Esophagus mucosa (tissue), 1 donor: Measurements from ENCODE around the gene SYT9. TPM values are rescaled to one million over a fixed set of nuclear protein-coding genes. Genes with fewer than 3 reads are reported as not detected.

Experiments
- ATAC-seq: fragments of 200-7000 bp; cut with Tn5 transposase; one replicate; pipeline ENCODE4 v1.9.1; 2020
- total RNA-seq: library from RNA; stranded (reverse); gene quantifications from one replicate; pipeline ENCODE4 v1.2.4, GENCODE V29; 2023
- donor health status: DM: yes; HTN: yes; CAD: no.

SYT9 gene
- total RNA-seq, 1 donor from 2014 or later, result not detected

DNA sequence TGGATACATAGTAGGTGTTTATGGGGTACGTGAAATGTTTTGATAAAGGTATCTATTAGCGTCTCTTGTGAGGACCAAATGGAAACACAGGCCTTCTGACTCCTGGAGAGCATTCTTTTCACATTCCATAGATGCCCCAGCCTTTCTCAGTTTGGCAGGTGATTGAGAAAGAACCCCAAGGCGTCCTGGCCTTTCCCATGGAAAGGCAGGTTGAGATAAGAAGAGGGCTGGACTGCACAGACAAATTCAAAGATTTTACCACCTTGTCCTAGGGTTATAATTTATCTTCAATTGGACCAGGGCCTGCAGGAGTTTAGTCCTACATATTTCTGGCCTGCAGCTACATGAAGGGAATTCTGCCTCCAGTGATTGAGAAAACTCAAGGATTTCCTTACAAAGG is 232.9 kb downstream of the SYT9 start:
- no peak for ATAC-seq

DNA sequence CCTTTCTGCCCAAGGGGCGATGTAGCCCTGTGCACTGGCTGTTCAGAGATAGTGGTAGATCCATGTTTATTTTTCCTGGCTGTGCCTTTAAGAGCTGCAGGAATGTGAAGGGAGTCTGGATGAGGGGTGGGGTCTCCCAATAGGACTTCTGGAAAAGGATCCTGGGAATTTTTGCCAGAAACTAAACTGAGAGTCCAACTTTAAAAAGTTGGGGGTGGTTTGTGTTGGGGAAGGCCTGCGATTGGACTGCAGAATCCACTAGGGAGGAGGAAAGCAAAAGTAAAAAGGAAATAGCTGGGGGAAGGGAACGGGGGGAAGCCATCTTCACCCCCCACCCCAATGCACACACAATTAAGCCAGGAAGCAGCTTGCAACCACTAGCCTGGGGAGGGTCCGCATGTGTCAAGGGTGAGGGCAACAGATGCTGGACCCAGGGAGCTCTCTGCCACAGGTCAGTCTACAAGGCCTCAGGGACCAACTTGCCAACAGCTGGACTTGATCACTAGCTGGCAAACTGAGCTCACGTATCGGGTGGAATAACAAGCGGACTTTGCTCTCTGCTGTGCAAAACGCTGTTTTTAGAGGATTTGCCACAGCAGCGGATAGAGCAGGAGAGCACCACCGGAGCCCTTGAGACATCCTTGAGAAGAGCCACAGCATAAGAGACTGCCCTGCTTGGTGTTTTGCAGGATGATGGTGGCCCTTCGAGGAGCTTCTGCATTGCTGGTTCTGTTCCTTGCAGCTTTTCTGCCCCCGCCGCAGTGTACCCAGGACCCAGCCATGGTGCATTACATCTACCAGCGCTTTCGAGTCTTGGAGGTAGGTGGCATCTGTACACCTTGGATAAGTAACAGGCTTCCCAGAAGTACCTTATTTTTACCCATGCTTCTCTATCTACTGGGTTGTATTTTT is 233.7 kb downstream of the SYT9 start, which contains the start of gene OLFML1:
TSS of gene OLFML1 (plus strand) at position 321 of the 912 bp plus-strand sequence. CDS start at position 691, 370 bp downstream.
- no peak for ATAC-seq

DNA sequence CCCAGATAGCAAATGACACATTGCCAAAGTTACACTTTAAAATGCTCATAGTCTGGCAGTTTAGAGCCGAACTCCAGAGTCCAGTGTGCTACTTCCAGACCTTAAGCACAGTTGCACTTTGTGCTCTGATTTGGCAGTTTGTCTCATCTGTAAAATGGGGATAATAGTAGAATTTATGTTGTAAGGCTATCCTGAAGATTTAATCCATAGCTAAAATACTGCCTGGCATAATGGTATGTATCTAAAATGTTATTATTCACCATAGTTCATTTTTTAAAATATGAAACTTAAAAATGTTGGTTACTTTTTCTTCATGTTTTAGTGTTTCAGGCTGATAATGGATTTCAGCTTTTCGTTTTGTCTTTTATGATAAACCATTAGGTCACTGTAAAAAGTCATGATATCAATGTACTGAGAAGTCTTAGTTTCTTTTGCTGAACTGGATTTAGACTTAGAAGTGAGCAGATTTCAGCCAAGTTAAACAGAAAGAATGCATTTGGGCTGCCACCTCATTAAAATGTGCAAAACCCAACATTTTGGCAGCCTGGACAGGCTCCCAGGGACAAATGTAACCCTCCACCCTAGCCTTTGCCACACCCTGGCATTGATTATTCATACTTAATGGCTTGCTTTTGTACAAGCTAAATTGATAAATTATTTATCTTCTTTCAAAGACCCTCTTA is 234.5 kb downstream of the SYT9 start:
- ATAC-seq, result no peak

DNA sequence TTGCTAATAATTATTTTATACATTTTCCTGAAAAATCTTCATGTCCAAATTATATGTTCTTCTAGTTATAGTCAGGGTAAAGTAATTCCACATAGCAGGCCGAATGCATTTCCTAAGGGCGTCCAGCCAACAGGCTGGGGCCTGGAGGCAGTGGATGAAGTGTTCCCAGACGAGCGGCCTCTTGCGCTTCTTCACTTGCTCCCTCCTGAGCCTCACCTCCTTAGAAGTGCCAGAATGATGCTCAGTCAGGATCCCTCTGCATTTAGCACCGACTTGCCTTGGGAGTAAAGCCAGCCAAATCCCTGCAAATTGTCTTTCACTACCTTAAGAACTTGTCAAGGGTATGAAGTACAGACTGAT is 235.1 kb downstream of the SYT9 start:
- no peak for ATAC-seq

DNA sequence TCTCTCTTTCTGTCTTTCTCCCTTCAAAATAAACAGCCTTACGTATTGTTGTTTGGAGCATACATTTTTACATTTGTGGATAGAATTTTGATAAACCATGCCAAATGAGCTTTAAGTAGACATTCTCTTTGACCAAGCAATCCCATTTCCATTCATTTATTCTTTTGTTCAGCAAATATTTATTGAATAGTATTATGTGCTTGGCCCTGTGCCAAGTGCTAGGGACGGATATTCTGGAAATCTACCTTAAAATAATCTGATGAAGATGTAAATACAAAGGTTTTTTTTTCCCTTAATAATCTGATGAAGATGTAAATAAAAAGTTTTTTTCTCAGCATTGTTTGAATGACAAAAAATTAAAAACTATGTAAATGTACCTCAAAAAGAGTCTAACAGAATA is 235.7 kb downstream of the SYT9 start:
- ATAC-seq, result no peak

DNA sequence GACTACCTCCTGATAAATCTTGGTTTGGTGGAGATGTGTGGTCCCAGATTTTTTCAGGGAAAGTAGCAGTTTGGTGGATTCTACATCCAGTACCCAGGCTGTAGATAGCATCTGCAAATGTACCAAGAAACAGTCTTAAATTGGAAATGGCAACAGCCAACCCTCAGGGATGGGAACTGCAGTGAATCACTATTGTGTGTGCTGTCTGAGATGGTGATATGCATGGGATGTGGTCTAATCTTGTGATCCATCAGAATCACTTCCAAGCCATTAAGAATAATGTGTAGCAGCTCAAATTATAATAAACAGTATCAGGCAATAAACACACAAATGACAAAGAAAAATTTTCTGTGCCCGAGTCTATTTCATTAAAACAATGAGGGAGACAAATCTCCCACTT is 237.0 kb downstream of the SYT9 start:
- no peak for ATAC-seq

DNA sequence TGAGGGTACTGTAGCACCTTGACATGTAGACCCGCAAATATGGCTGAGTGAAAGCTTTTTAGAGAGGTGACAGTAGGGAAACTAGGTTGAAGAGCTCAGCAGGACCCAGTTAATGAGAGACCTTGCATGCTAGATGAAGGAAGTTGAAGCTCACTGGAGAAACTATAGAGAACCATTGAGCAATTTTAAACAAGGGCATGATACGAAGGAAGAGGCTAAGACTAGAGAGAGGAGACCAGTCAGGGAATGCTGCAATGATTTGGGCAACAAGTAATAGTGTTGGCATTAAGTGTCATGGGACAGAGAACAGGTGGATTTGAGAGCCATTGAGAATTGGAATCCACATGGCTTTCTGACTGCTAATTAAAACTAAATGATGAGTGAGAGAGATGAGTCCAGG is 237.7 kb downstream of the SYT9 start:
- no peak for ATAC-seq

DNA sequence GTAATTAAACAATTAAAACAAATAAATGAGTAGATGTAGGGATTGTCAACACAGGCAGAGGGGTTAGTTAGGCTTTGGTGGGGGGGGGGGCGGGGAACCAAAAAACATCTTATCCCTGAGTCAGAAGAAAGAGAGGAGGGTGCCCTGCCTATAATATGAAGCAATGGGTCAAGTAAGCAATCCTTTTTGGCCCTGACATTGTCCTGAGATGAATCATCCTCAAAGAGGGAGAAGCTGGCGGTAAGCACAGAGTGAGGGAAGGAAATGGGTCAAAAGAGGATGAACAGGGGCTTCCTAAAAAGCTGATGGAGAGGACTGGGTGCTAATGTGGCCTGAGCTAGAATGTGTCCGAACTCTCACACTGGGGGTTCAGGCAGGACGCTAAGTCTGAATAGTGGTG is 238.3 kb downstream of the SYT9 start:
- no peak for ATAC-seq

DNA sequence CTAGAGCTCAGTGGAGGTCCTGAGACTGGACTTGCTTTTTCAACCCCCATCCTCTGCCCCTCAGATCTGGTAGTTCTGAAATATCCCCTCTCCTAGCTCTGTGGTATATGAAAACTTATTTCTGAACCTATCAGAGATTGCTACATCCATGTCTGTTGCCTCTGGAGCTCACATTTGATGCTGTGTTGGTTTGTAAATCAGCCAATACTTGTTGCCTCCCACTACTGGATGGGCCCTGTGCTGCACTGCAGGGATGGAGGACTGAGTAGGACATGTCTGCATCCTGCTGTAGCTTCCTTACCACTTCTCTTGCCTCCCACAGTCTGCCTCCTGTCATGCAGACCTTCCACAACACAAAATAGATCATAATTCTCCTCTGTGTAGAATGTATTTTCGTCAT is 238.8 kb downstream of the SYT9 start:
- ATAC-seq, result no peak

DNA sequence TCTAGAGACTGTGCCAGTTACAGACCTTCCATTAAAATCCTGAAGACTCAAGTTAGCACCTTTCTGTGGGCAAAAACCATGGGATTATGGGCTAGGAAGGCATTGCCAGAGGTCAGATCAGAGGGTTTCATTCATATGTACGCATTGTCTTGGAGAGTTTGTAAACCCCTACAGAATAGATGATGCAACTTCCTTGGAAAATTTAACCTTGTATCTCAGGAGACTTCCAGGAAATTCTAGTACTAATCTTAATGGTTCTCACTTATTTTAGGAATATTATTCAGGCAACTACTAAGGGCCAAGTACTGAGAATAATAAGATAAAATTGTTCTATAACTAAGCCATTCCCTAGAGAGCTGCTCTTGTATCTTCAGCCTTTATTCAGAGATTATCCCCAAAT is 240.5 kb downstream of the SYT9 start:
- no peak for ATAC-seq

DNA sequence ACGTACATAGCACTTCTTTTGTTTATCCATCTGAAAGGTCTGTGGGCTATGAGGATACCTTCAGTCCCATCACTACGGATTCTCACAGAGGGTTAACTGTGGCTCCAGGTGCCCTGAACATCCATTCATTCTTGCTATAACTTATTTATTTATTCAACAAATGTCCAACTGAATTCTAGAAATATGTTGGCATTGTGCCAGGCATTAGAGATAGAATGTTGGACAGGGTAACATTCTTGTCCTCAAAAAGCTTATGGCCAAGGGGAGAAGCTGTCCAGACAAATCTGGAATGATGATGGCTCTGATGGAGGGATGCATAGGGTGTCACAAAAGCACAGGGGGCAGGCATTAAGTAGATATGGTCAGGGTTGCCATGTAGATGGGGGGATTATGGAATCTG is 242.0 kb downstream of the SYT9 start:
- no peak for ATAC-seq

DNA sequence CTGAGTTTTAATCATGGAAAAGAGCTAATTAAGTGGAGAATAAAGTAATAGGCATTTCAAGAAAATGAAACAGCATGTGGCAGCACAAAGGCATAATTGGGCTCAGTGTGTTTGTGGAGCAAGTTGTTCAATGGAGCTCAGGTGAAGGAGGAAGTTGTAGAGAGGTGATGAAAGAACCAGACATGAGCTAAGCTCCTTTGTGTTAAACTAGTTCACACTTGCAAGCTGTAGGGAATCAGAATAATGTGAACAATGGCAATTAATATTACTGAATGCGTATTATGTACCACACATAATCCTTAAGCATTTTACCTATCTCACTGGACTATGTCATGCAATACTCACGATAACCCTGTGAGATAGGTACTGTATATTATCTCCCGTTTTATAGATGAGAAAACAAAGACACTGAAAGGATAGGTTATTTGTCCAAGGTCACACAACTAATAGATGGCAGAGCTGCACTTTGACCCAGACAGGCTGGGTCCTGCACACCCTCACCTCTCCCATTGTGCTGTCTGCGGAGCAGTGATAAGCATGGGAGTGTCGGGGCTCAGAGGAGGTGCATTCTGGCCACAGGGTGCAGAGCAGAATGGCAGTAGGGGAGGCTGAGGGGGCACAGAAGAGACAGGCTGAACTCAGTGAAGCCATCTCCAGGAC is 242.5 kb downstream of the SYT9 start:
- peak; percentile 94 for ATAC-seq

DNA sequence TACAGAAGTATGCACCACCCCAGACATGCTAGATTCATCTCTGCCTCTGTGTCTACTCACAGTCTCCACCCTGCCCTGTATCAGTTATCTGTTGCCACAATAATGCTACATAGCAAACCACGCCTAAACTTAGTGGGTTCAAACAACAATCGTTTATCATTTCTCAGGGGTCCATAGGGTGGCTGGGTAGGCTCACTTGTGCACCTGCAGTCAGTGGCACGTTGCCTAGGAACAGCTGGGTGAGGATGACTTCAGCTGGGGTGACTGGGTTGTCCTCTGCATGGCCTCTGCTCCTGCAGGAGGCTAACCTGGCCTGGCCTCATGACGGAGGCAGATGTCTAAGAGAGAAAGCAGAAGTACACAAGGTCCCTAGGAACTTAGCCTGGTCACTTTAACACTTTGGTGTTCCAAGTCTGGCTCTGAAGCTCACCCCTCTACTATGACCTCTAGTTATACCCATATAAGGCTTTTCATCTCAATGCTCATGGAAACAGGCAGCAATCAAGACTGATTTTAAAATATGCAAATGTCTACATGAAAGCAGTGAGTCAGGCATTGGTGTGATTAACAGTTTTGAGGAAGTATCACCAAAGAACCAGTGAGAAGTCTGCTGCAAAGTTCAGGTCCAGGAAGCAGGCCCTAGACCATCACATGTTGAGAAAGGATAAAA is 244.3 kb downstream of the SYT9 start:
- peak; percentile 53 for ATAC-seq

DNA sequence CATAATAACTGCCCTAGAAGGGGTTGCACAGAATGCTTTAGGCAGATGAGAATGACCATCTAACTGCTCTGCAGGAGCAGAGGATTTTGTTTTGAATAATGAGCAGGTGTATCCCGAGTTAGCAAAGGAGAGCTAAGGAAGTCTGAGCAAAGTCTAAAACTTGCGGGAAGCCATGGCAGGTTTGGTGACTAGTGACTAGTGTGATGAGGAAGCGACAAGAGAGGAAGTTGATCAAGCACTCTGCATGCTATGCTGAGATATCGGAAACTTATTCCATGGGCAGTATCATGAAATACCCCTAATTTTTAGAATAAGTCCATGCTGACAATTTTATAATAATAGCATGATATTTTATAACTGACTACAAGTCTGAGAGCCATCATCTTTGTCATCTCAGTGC is 246.5 kb downstream of the SYT9 start:
- ATAC-seq, result no peak

DNA sequence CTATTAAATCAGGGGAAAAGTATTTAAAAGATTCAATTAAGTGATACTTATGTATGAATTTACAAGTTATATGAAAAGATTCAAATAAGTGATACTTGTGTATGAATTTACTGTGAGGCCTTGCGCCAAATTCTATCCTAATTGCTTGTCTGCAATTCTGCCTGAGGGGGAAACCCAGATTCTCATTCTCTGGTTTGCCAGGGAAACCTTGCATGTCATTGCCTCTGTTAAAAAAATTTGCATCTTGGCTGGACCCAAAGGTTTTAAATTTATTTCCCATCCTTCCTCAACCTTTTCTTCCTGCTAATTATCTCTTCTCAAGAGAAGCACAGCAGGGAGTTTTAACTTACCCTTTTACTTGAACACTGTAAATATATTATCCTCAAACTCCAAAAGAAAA is 247.4 kb downstream of the SYT9 start:
- no peak for ATAC-seq

DNA sequence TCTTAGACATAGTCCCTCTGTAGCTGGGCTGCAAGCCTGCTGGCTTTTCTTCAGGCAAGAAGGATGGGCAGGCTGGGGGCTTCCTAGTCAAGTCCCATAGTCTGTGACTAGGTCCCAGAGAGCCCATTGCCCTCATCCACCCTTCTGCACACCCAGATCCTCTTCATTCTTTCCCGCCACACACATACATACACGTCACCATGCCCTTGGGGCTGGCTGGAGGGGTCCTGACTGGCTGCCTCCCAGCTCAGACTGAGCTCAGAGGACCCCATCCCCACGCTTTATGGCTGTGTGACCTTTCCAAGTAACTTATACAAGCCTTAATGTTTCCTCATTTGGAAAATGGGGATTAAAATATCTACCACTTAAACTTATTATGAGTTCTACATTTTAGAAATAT is 248.5 kb downstream of the SYT9 start:
- no peak for ATAC-seq

DNA sequence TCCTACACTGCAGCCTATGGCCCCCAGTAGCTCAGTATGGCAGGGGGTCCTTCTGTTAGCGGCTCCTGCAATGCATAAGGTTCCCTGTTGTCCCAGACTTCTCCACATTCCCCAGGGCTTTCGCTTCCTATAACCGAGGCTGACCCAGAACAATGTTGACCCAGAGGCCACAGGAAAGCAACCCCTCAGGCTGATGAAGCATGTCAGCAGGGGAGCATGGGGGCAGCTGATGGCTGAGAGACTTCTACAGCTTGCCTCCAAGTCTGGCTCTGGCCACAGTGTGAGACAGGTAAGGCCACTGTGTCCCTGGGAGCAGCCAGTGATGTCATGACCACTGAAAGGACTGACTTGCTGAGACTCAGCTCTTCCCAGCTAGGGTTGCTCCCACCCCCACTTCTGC is 249.5 kb downstream of the SYT9 start:
- ATAC-seq, result no peak

DNA sequence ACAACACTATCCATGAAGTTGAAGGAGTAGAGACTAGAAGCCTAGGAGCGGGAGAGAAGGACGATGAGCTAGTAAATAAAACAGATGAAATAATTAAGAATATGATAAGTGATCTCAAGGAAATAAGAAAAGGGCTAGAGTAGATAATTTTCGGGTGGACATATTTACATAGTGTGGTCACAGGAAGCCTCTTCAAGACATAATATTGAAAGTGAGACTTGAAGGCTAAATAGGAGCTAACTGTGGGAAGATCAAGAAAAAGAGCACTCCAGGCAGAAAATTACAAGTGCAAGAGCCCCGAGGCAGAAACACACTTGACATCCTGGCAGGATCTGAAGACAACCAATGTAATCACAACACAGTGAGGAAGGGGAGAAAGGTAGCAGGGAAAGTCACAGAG is 250.2 kb downstream of the SYT9 start:
- ATAC-seq, result no peak

DNA sequence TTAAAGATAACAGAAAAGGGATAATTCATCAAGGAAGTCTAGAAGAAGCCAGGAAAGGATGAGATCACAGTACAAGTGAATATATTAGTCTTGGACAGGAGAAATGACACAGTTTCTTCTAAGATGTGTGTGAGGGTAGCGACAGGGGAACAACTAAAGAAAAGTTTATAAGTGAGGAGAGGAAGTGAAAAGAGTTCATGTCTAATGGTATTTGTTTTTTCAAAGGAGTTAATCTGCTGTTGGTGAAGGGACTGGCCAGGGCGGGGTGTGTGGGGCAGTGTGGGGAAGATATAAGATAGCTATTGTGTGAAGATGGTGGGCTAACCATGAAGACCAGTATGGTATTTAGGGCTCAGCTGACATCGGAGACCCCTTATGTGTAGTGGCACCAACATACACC is 254.5 kb downstream of the SYT9 start:
- no peak for ATAC-seq

DNA sequence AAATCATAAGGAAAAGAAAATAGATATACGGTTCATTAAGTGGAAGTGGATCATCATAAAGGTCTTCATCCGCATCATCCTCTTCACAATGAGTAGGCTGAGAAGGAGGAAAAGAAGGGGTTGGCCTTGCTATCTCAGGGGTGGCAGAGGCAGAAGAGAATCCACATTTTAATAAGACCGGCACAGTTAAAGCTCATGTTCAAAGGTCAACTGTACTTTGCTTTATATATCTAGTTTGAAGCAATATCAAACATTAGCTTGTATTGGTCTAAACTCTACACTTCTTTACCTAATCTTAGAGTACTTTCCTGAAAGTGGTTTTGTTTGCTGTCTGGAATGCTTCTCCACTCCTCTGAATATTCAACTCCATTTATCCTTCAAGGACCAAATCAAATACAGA is 256.4 kb downstream of the SYT9 start:
- no peak for ATAC-seq

DNA sequence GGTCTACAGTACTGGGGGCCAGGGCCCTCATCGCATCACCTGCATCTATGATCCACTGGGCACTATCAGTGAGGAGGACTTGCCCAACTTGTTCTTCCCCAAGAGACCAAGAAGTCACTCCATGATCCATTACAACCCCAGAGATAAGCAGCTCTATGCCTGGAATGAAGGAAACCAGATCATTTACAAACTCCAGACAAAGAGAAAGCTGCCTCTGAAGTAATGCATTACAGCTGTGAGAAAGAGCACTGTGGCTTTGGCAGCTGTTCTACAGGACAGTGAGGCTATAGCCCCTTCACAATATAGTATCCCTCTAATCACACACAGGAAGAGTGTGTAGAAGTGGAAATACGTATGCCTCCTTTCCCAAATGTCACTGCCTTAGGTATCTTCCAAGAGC is 258.3 kb downstream of the SYT9 start:
- ATAC-seq, result no peak

DNA sequence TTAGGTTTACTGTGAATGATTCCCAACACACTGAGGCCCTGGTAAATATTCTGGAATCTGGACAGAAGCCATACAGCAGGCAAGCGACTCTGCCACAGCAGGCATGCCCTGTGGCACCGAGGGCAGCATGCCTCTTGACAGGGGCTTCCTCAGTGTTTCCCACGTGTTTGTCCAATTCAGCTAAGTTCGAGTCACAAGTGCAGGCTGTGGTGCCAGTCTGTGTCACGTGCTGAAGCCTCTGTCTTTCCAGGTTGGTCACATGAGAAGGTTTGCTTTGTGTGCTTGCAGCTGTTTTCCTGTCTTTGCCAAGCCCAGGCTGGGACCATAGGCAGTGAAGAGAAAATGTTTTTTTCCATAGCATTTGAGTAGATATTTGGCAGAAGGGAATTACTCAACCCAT is 259.7 kb downstream of the SYT9 start:
- ATAC-seq, result no peak
